GM10266 (cell line): Measurements from ENCODE around the gene OXLD1.

ENCODE experiments used
- DNase-seq: peaks from one replicate; pipeline ENCODE4 v3.0.0; 2012; ENCODE audit errors: extremely low spot score
- CTCF ChIP-seq: IDR thresholded peaks from 2 replicates; pipeline ENCODE4 v1.5.1; 2012; ENCODE audit warnings: mild to moderate bottlenecking, low read depth; ENCODE audit not compliant: control insufficient read depth, insufficient read depth; ENCODE audit errors: missing control alignments

The OXLD1 gene

GRCh38 chr17:81685108-81685507 lies 18.7 kb upstream of the OXLD1 start:
- no peak for TF ChIP-seq CTCF
- DNase-seq, result peak; percentile 26

- peak; percentile 40 for DNase-seq
- no peak for TF ChIP-seq CTCF
Measured at GRCh38 chr17:81684442-81684911, 18.1 kb upstream of the OXLD1 start.

GRCh38 chr17:81683584-81684441 lies 17.4 kb upstream of the OXLD1 start, which contains the start of the genes ARL16 and HGS:
Gene ARL16 (minus strand): TSS chr17:81683797. CDS start chr17:81683753, 44 bp downstream.
Gene HGS (plus strand): TSS chr17:81684011. CDS start chr17:81684067, 56 bp downstream.
- DNase-seq, result peak; percentile 100
- TF ChIP-seq CTCF, result no peak

- DNase-seq, result peak; percentile 40
- TF ChIP-seq CTCF, result no peak
Measured at GRCh38 chr17:81683208-81683583, 16.8 kb upstream of the OXLD1 start.

GRCh38 chr17:81682565-81683207 lies 16.3 kb upstream of the OXLD1 start:
- TF ChIP-seq CTCF, result no peak
- DNase-seq, result no peak

GRCh38 chr17:81681672-81682071 lies 15.3 kb upstream of the OXLD1 start:
- DNase-seq, result no peak
- TF ChIP-seq CTCF, result no peak

GRCh38 chr17:81680150-81680549 lies 13.7 kb upstream of the OXLD1 start:
- no peak for TF ChIP-seq CTCF
- DNase-seq, result no peak
